Cardiac fibroblast (primary cell): Measurements from ENCODE around the gene ALDOC.

Source experiments
- DNase-seq, 2 donors: peaks; one replicate each; pipeline versions ENCODE4 v3.0.0 to v3.0.0-alpha.2; 2010; ENCODE audit warnings: low read depth in 2 of 2
- H3K4me3 ChIP-seq, 2 donors: replicated peaks in 1 of 2; 1 replicate in 1 of 2; 2 replicates in 1 of 2; pipeline ENCODE4 v1.5.1; 2011; ENCODE audit warnings: low read depth in 2 of 2, low read length in 2 of 2, mild to moderate bottlenecking in 2 of 2, moderate library complexity in 1 of 2
- CTCF ChIP-seq: IDR thresholded peaks from one replicate; pipeline ENCODE4 v1.5.1; 2011; ENCODE audit warnings: low read depth, mild to moderate bottlenecking, low read length, inconsistent platforms

ALDOC gene

GRCh38 chr17:28554565-28554964, 22.1 kb downstream of the ALDOC start:
- no peak overlapping the region for H3K4me3 ChIP-seq
- no peak for DNase-seq
- no peak for TF ChIP-seq CTCF

GRCh38 chr17:28553000-28553505, 23.6 kb downstream of the ALDOC start:
- H3K4me3 ChIP-seq = no peak overlapping the region
- TF ChIP-seq CTCF = no peak
- no peak for DNase-seq

GRCh38 chr17:28552176-28552999, 24.3 kb downstream of the ALDOC start, which contains the start of gene UNC119:
TSS of gene UNC119 (minus strand) at chr17:28552624. CDS start at chr17:28552557, 67 bp downstream.
- DNase-seq = peak; percentile 57 to 72
- peak within 1 kb of the TSS; percentile 66 to 80 for H3K4me3 ChIP-seq
- TF ChIP-seq CTCF = no peak

GRCh38 chr17:28551421-28552175, 25.1 kb downstream of the ALDOC start:
- H3K4me3 ChIP-seq = peak overlapping the region; percentile 66 to 80
- DNase-seq = no peak
- TF ChIP-seq CTCF = no peak

- no peak overlapping the region for H3K4me3 ChIP-seq
- no peak for TF ChIP-seq CTCF
- DNase-seq = no peak
These were observed 25.8 kb downstream of the ALDOC start for GRCh38 chr17:28550858-28551257.

GRCh38 chr17:28549236-28550132, 27.2 kb downstream of the ALDOC start:
- no peak overlapping the region for H3K4me3 ChIP-seq
- no peak for TF ChIP-seq CTCF
- DNase-seq = no peak
